Tibial nerve (tissue), 4 donors: Measurements from ENCODE around the gene GIT1.

ENCODE experiments used
- EP300 ChIP-seq, 2 donors: sonication (generic); formaldehyde crosslinking; IDR thresholded peaks; one replicate each; pipeline ENCODE4 v1.6.1; 2017; ENCODE audit warnings: antibody characterized with exemption in 2 of 2, mild to moderate bottlenecking in 1 of 2
- TF ChIP-seq, protein P1 (sequence below), 5 experiments: fragments of 200-600 bp in 3 of 5; fragments of 450-650 bp in 2 of 5; sonication (generic) in 3 of 5; IDR thresholded peaks; one replicate each; pipeline ENCODE4 v1.5.1; 2016 to 2019; ENCODE audit warnings: antibody characterized with exemption in 5 of 5, mild to moderate bottlenecking in 3 of 5, moderate library complexity in 2 of 5

GRCh38 chr17:29596811-29597210, 7.4 kb upstream of the GIT1 start:
- TF ChIP-seq, protein P1, sequence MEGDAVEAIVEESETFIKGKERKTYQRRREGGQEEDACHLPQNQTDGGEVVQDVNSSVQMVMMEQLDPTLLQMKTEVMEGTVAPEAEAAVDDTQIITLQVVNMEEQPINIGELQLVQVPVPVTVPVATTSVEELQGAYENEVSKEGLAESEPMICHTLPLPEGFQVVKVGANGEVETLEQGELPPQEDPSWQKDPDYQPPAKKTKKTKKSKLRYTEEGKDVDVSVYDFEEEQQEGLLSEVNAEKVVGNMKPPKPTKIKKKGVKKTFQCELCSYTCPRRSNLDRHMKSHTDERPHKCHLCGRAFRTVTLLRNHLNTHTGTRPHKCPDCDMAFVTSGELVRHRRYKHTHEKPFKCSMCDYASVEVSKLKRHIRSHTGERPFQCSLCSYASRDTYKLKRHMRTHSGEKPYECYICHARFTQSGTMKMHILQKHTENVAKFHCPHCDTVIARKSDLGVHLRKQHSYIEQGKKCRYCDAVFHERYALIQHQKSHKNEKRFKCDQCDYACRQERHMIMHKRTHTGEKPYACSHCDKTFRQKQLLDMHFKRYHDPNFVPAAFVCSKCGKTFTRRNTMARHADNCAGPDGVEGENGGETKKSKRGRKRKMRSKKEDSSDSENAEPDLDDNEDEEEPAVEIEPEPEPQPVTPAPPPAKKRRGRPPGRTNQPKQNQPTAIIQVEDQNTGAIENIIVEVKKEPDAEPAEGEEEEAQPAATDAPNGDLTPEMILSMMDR (IDR thresholded peaks at IDR 0.05): no peak
- TF ChIP-seq EP300 (IDR thresholded peaks at IDR 0.05): no peak
